Chondrocyte (in vitro differentiated cells): ENCODE data around the gene DUSP19. TPM values are rescaled to one million over a fixed set of nuclear protein-coding genes. Genes with fewer than 3 reads are reported as not detected.

ENCODE experiments used
- DNase-seq: peaks from one replicate; pipeline ENCODE4 v3.0.0; 2021; ENCODE audit warnings: mixed read lengths, low spot score
- H3K27ac Mint-ChIP-seq: one replicate; pipeline ENCODE4 v1.8.0; 2021; ENCODE audit warnings: mild to moderate bottlenecking, moderate library complexity, mixed read lengths; ENCODE audit not compliant: unreplicated experiment
- H3K27me3 Mint-ChIP-seq: 2 replicates; pipeline ENCODE4 v1.8.0; 2021; ENCODE audit warnings: low read depth, mixed read lengths
- H3K36me3 Mint-ChIP-seq: 2 replicates; pipeline ENCODE4 v1.8.0; 2021; ENCODE audit warnings: low read depth, mixed read lengths
- H3K4me1 Mint-ChIP-seq: 2 replicates; pipeline ENCODE4 v1.8.0; 2021; ENCODE audit warnings: low read depth, mild to moderate bottlenecking, mixed read lengths
- H3K4me3 Mint-ChIP-seq: one replicate; pipeline ENCODE4 v1.8.0; 2021; ENCODE audit warnings: mild to moderate bottlenecking, moderate library complexity, mixed read lengths; ENCODE audit not compliant: unreplicated experiment
- H3K9me3 Mint-ChIP-seq: 2 replicates; pipeline ENCODE4 v1.8.0; 2021; ENCODE audit warnings: low read depth, mixed read lengths
- CTCF ChIP-seq: fragments of 200-600 bp; sonication (generic); IDR thresholded peaks from 2 replicates; pipeline ENCODE4 v1.5.0; 2021; ENCODE audit warnings: antibody characterized with exemption, mild to moderate bottlenecking, moderate library complexity
- total RNA-seq: library from RNA; stranded (reverse); gene quantifications from 3 replicates; pipeline ENCODE4 v1.2.1, GENCODE V29; 2021

The DUSP19 gene
- total RNA-seq, 1 donor from 2014 or later: 4.1 TPM

GRCh38 chr2:183059561-183059960, 19.0 kb upstream of the DUSP19 start:
- no peak for TF ChIP-seq CTCF
- Mint-ChIP-seq H3K36me3 (no peaks in the 10 kb centered on the region), H3K27ac (peak overlapping the region; percentile 82), H3K4me1 (peaks cover 24% of the 10 kb centered on the region), H3K4me3 (no peak overlapping the region), H3K27me3 (no peaks in the 10 kb centered on the region), H3K9me3 (no peaks in the 10 kb centered on the region)
- no peak for DNase-seq

GRCh38 chr2:183060571-183061231, 17.8 kb upstream of the DUSP19 start:
- H3K36me3 Mint-ChIP-seq: no peaks in the 10 kb centered on the region
- DNase-seq: no peak
- no peak overlapping the region for H3K4me3 Mint-ChIP-seq

GRCh38 chr2:183063083-183063482, 15.5 kb upstream of the DUSP19 start:
- Mint-ChIP-seq H3K27me3 (peaks cover 3% of the 10 kb centered on the region), H3K9me3 (no peaks in the 10 kb centered on the region), H3K4me3 (no peak overlapping the region), H3K36me3 (no peaks in the 10 kb centered on the region), H3K4me1 (peaks cover 21% of the 10 kb centered on the region), H3K27ac (no peak overlapping the region)
- TF ChIP-seq CTCF: no peak
- DNase-seq: no peak

More at GRCh38 chr2:183060571-183061231, 17.8 kb upstream of the DUSP19 start:
- Mint-ChIP-seq H3K4me1 (peaks cover 24% of the 10 kb centered on the region), H3K27me3 (no peaks in the 10 kb centered on the region), H3K9me3 (no peaks in the 10 kb centered on the region), H3K27ac (no peak overlapping the region)
- TF ChIP-seq CTCF: no peak

DNA sequence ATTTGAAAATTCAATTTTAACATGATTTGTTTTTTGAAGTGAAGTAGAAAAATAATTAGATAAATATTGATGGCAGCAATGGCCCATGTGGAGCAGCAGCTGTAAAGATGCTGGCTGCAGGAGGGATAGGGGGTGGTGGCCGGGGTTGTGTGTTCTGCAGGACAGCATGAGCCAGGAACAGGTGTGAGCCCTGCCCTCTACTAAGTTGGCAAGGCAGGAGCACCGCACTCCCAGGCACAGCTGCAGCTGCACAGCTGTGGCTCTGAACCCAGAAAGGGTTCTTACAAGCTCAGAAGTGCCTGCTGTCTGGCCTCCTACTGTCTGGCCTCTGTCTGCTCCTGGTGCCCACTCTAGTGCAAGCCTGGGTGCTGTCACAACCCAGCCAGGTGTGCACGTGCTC, 10.0 kb upstream of the DUSP19 start:
- Mint-ChIP-seq H3K27ac (no peak overlapping the region), H3K27me3 (peaks cover 3% of the 10 kb centered on the region), H3K36me3 (no peaks in the 10 kb centered on the region), H3K4me3 (no peak overlapping the region), H3K4me1 (peaks cover 4% of the 10 kb centered on the region), H3K9me3 (no peaks in the 10 kb centered on the region)
- DNase-seq: no peak
- TF ChIP-seq CTCF: no peak

DNA sequence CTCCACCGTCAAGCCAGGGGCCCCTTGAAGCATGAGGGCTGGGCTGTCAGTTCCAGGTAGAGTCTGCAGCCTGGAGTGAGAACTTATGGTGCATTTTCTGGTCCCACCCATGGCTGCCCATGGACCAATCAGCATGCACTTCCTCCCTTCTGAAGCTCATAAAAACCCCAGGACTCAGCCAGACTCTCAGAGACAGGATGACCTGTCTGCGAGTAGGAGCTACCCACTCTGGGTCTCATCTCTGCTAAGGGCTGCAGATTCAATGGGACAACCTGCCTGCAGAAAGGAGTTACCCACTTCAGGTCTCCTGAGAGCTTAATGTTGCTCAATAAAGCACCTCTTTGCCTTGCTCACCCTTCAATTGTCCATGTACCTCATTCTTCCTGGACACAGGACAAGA, 9.4 kb upstream of the DUSP19 start:
- H3K27ac Mint-ChIP-seq: no peak overlapping the region
- H3K27me3 Mint-ChIP-seq: peaks cover 3% of the 10 kb centered on the region
- DNase-seq: no peak
- no peaks in the 10 kb centered on the region for H3K9me3 Mint-ChIP-seq
- H3K4me3 Mint-ChIP-seq: no peak overlapping the region
- TF ChIP-seq CTCF: no peak
- H3K4me1 Mint-ChIP-seq: peaks cover 4% of the 10 kb centered on the region
- H3K36me3 Mint-ChIP-seq: no peaks in the 10 kb centered on the region
